GM10266 (cell line): ENCODE data around the gene TRABD.
"Not testable (repeated sequence)": the region's sequence is repeated elsewhere in the genome, so short reads cannot be mapped to it uniquely, and the experiment has no call there.

Experiments used
- DNase-seq: peaks from one replicate; pipeline ENCODE4 v3.0.0; 2012; ENCODE audit errors: extremely low spot score
- CTCF ChIP-seq: IDR thresholded peaks from 2 replicates; pipeline ENCODE4 v1.5.1; 2012; ENCODE audit warnings: mild to moderate bottlenecking, low read depth; ENCODE audit not compliant: control insufficient read depth, insufficient read depth; ENCODE audit errors: missing control alignments

Gene TRABD

GRCh38 chr22:50141891-50142363 lies 43.8 kb upstream of the TRABD start:
- no peak for DNase-seq
- no peak for TF ChIP-seq CTCF

GRCh38 chr22:50143096-50143495 lies 42.6 kb upstream of the TRABD start:
- DNase-seq: no peak
- TF ChIP-seq CTCF: no peak

GRCh38 chr22:50144005-50144614 lies 41.6 kb upstream of the TRABD start:
- DNase-seq: no peak
- TF ChIP-seq CTCF: no peak

GRCh38 chr22:50145721-50146438 lies 39.8 kb upstream of the TRABD start:
- no peak for DNase-seq
- TF ChIP-seq CTCF: no peak

- DNase-seq: no peak
- TF ChIP-seq CTCF: no peak
These were observed 39.1 kb upstream of the TRABD start for GRCh38 chr22:50146439-50147238.

- not testable (repeated sequence) for DNase-seq
These were observed 38.2 kb upstream of the TRABD start for GRCh38 chr22:50147258-50148165.

GRCh38 chr22:50148166-50148500 lies 37.6 kb upstream of the TRABD start:
- no peak for TF ChIP-seq CTCF
- no peak for DNase-seq
